Measurements from ENCODE around the gene ZNF491. TPM values are rescaled to one million over a fixed set of nuclear protein-coding genes. Genes with fewer than 3 reads are reported as not detected.
"Not testable (repeated sequence)": the region's sequence is repeated elsewhere in the genome, so short reads cannot be mapped to it uniquely, and the experiment has no call there.

Gene ZNF491
- total RNA-seq, 1 donor from 2014 or later, result 0.82 TPM

DNA sequence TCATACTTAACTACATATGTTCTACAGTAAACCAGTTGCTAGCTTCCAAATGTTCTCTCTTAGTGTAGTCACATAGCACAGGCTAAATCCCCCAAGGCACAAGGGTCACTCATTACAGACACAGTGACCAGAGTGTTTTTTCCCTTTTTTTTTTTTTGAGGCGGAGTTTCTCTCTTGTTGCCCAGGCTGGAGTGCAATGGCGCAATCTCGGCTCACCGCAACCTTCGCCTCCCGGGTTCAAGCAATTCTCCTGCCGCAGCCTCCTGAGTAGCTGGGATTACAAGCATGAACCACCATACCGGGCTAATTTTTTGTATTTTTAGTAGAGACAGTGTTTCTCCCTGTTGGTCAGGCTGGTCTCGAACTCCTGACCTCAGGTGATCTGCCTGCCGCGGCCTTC lies 21.7 kb upstream of the ZNF491 start:
- DNase-seq (ENCODE audit: low spot score); H3K4me3 Mint-ChIP-seq (ENCODE audit: low read depth); intact Hi-C loops (cut with micrococcal nuclease); H3K4me1 Mint-ChIP-seq (ENCODE audit: low read depth); H3K27ac Mint-ChIP-seq; H3K27me3 Mint-ChIP-seq (ENCODE audit: low read depth): not testable (repeated sequence)
- Mint-ChIP-seq H3K9me3 (peaks cover 85% of the 10 kb centered on the region), H3K36me3 (ENCODE audit: low read depth) (peaks cover 81% of the 10 kb centered on the region)

DNA sequence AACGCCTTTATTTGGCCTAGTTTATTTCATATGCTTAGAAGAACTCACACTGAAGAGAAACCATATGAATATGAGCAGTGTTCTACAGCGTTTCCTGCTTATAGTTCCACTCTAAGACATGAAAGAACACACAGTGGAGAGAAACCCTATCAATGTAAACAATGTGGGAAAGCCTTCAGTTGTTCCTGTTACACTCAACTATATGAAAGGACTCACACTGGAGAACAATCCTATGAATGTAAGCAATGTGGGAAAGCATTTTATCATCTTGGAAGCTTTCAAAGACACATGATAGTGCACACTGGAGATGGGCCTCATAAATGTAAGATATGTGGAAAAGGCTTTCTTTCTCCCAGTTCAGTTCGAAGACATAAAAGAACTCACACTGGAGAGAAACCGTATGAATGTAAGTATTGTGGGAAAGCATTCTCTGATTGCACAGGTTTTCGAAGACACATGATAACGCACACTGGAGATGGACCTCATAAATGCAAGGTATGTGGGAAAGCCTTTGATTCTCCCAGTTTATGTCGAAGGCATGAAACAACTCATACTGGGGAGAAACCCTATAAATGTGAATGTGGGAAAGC lies 17.8 kb upstream of the ZNF491 start:
- Mint-ChIP-seq H3K36me3 (ENCODE audit: low read depth) (peaks cover 80% of the 10 kb centered on the region), H3K4me1 (ENCODE audit: low read depth) (no peaks in the 10 kb centered on the region), H3K9me3 (peaks cover 83% of the 10 kb centered on the region), H3K27ac (no peak overlapping the region), H3K27me3 (ENCODE audit: low read depth) (no peaks in the 10 kb centered on the region), H3K4me3 (ENCODE audit: low read depth) (no peak overlapping the region)
- no peak for DNase-seq (ENCODE audit: low spot score)
- intact Hi-C loops (cut with micrococcal nuclease), result no loop called here

GRCh38 chr19:11781295-11782057 lies 16.8 kb upstream of the ZNF491 start:
- intact Hi-C loops (cut with micrococcal nuclease), result no loop called here
- H3K9me3 Mint-ChIP-seq, result peaks cover 81% of the 10 kb centered on the region
- no peak overlapping the region for H3K27ac Mint-ChIP-seq
- no peaks in the 10 kb centered on the region for H3K27me3 Mint-ChIP-seq (ENCODE audit: low read depth)
- no peaks in the 10 kb centered on the region for H3K4me1 Mint-ChIP-seq (ENCODE audit: low read depth)
- H3K36me3 Mint-ChIP-seq (ENCODE audit: low read depth), result peaks cover 74% of the 10 kb centered on the region
- no peak overlapping the region for H3K4me3 Mint-ChIP-seq (ENCODE audit: low read depth)
- no peak for DNase-seq (ENCODE audit: low spot score)

DNA sequence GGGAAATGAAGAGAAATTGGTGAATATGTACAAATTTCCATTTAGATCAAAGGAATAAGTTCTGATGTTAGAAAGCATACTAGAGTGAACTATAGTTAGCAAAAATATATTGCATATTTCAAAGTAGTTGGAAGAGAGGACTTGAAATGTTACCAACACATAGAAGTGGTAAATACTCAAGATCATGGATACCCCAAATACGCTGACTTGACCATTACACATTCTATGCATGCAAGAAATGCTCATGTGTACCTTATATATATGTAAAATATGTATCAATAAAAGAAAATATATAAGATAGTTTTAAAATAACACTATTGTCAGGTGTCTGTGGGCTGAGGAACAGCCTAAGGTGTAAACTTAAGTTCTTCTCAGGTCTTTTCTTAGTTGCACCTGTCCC lies 14.6 kb upstream of the ZNF491 start:
- Mint-ChIP-seq H3K36me3 (ENCODE audit: low read depth) (peaks cover 56% of the 10 kb centered on the region), H3K4me1 (ENCODE audit: low read depth) (no peaks in the 10 kb centered on the region), H3K27ac (no peak overlapping the region), H3K9me3 (peaks cover 77% of the 10 kb centered on the region), H3K4me3 (ENCODE audit: low read depth) (no peak overlapping the region), H3K27me3 (ENCODE audit: low read depth) (no peaks in the 10 kb centered on the region)
- no peak for DNase-seq (ENCODE audit: low spot score)
- intact Hi-C loops (cut with micrococcal nuclease), result no loop called here

DNA sequence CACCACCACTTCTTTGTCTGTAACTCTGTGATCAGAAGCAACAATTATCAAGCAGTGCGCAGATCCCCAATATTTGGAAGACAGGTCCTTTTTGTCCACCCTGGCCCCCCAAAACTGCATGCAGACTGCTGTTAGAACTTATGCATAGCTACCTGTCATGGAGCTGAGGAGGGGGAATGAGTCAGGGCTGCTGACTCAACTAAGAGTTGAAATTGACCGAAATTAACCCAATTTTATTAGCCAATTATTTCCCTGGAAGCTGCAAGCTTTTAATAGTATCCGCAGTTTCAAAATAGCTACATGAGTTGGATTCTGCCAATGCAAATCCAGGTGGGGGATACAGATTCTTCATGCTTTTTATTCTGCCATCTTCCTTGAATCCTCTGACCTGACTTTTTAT lies 14.0 kb upstream of the ZNF491 start:
- Mint-ChIP-seq H3K4me1 (ENCODE audit: low read depth) (no peaks in the 10 kb centered on the region), H3K27ac (no peak overlapping the region), H3K4me3 (ENCODE audit: low read depth) (no peak overlapping the region), H3K36me3 (ENCODE audit: low read depth) (peaks cover 51% of the 10 kb centered on the region), H3K27me3 (ENCODE audit: low read depth) (no peaks in the 10 kb centered on the region), H3K9me3 (peaks cover 80% of the 10 kb centered on the region)
- intact Hi-C loops (cut with micrococcal nuclease), result no loop called here
- no peak for DNase-seq (ENCODE audit: low spot score)

GRCh38 chr19:11787536-11787935 lies 10.8 kb upstream of the ZNF491 start:
- H3K27me3 Mint-ChIP-seq (ENCODE audit: low read depth), result no peaks in the 10 kb centered on the region
- intact Hi-C loops (cut with micrococcal nuclease), result no loop called here
- H3K9me3 Mint-ChIP-seq, result peaks cover 73% of the 10 kb centered on the region

DNA sequence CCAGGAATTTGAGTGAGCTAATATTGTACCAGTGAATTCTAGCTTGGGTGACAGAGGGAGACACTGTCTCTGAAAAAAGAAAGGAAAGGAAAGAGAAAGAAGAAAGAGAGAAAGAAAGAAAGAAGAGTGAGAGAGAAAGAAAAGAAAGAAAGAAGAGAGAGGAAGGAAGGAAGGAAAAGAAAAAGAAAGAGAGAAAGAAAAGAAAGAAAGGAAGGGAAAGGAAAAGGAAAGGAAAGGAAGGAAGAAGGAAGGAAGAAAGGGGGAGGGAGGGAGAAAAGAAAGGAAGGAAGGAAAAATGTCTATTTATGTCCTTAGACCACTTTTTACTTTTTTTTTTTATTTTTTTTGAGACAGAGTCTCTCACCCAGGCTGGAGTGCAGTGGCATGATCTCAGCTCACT lies 5.4 kb upstream of the ZNF491 start:
- intact Hi-C loops (cut with micrococcal nuclease), result no loop called here
- no peak overlapping the region for H3K4me3 Mint-ChIP-seq (ENCODE audit: low read depth)

More at GRCh38 chr19:11787536-11787935, 10.8 kb upstream of the ZNF491 start:
- Mint-ChIP-seq H3K27ac (no peak overlapping the region), H3K4me1 (ENCODE audit: low read depth) (no peaks in the 10 kb centered on the region), H3K4me3 (ENCODE audit: low read depth) (no peak overlapping the region), H3K36me3 (ENCODE audit: low read depth) (peaks cover 26% of the 10 kb centered on the region)
- DNase-seq (ENCODE audit: low spot score), result no peak

GRCh38 chr19:11797491-11797890 lies 832 bp upstream of the ZNF491 start:
- Mint-ChIP-seq H3K4me3 (ENCODE audit: low read depth) (peak overlapping the region; percentile 59), H3K9me3 (peaks cover 11% of the 10 kb centered on the region), H3K27me3 (ENCODE audit: low read depth) (peaks cover 4% of the 10 kb centered on the region), H3K36me3 (ENCODE audit: low read depth) (no peaks in the 10 kb centered on the region), H3K27ac (no peak overlapping the region), H3K4me1 (ENCODE audit: low read depth) (peaks cover 9% of the 10 kb centered on the region)
- intact Hi-C loops (cut with micrococcal nuclease), result loop anchor here (1.0 kb wide), 2 partner anchors 127 to 344 kb away; no protein-coding TSS in a partner anchor
- peak; percentile 68 for DNase-seq (ENCODE audit: low spot score)

More for the DNA sequence above, 5.4 kb upstream of the ZNF491 start:
- DNase-seq (ENCODE audit: low spot score), result no peak
- peaks cover 4% of the 10 kb centered on the region for H3K27me3 Mint-ChIP-seq (ENCODE audit: low read depth)
- H3K9me3 Mint-ChIP-seq, result peaks cover 35% of the 10 kb centered on the region
- H3K36me3 Mint-ChIP-seq (ENCODE audit: low read depth), result no peaks in the 10 kb centered on the region
- peaks cover 7% of the 10 kb centered on the region for H3K4me1 Mint-ChIP-seq (ENCODE audit: low read depth)
- H3K27ac Mint-ChIP-seq, result no peak overlapping the region

- intact Hi-C loops (cut with micrococcal nuclease), result no loop called here
- H3K4me1 Mint-ChIP-seq (ENCODE audit: low read depth), result no peaks in the 10 kb centered on the region
- DNase-seq (ENCODE audit: low spot score), result no peak
- peaks cover 55% of the 10 kb centered on the region for H3K9me3 Mint-ChIP-seq
- no peak overlapping the region for H3K27ac Mint-ChIP-seq
- no peaks in the 10 kb centered on the region for H3K27me3 Mint-ChIP-seq (ENCODE audit: low read depth)
- H3K4me3 Mint-ChIP-seq (ENCODE audit: low read depth), result no peak overlapping the region
- H3K36me3 Mint-ChIP-seq (ENCODE audit: low read depth), result peaks cover 26% of the 10 kb centered on the region
Observed at GRCh38 chr19:11806354-11807098, 8.2 kb downstream of the ZNF491 start.

DNA sequence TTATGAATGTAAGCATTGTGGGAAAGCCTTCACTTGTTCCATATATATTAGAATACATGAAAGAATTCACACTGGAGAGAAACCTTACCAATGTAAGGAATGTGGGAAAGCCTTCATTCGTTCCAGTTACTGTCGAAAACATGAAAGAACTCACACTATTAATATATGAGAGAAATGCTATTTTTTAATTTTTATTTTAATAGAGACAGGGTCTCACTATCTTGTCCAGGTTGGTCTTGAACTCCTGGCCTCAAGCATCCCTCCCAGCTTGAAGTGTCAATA lies 8.7 kb downstream of the ZNF491 start:
- H3K27me3 Mint-ChIP-seq (ENCODE audit: low read depth), result no peaks in the 10 kb centered on the region
- no peak overlapping the region for H3K4me3 Mint-ChIP-seq (ENCODE audit: low read depth)
- H3K27ac Mint-ChIP-seq, result no peak overlapping the region
- no peak for DNase-seq (ENCODE audit: low spot score)
- H3K4me1 Mint-ChIP-seq (ENCODE audit: low read depth), result no peaks in the 10 kb centered on the region
- H3K9me3 Mint-ChIP-seq, result peaks cover 55% of the 10 kb centered on the region
- H3K36me3 Mint-ChIP-seq (ENCODE audit: low read depth), result peaks cover 26% of the 10 kb centered on the region
- intact Hi-C loops (cut with micrococcal nuclease), result no loop called here

- Mint-ChIP-seq H3K27ac (peak overlapping the region; percentile 71), H3K4me3 (ENCODE audit: low read depth) (peak overlapping the region; percentile 88), H3K4me1 (ENCODE audit: low read depth) (peaks cover 14% of the 10 kb centered on the region), H3K27me3 (ENCODE audit: low read depth) (no peaks in the 10 kb centered on the region), H3K36me3 (ENCODE audit: low read depth) (peaks cover 48% of the 10 kb centered on the region), H3K9me3 (peaks cover 38% of the 10 kb centered on the region)
- intact Hi-C loops (cut with micrococcal nuclease), result loop anchor here (2.0 to 5.0 kb wide), 3 partner anchors 47 to 329 kb away; partner anchors contain the start of genes ZNF20 and ZNF441
- peak; percentile 9 for DNase-seq (ENCODE audit: low spot score)
Observed at GRCh38 chr19:11813703-11814028, 15.3 kb downstream of the ZNF491 start.

DNA sequence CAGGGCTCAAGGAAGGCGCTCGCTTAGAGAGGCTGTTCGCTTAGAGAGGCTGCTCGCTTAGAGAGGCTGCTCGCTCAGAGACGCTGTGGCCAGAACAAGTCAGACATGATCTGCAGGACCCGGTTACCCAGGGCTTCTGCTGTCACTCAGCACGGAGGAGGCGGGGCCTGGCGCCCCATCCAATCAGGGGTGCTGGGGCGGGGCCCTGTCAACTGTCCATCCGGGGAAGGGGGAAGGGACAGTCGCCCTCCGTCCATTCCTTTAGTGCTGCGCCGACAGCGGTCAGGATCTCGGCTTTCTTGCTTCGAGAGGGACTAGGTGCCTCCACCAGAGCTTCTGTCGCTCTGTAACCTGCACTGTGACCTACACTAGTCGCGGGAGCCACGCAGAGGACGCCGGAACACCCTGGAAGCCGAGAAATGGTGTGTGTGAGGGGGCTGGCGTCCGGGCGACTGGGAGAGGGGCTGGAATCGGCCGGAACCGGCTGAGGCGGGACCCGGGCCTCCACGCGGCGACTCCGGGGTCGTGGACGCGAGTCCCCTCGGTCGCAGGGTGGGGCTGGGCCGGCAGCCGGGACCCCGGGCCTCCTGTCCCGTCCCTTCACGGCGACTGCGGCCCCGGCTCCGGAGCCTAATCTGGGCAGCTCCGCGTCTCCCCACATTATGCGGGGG lies 15.8 kb downstream of the ZNF491 start, which contains the start of gene ZNF440:
Gene ZNF440 (plus strand): TSS at position 245 of the 671 bp plus-strand sequence. CDS start 175 bp downstream, at position 420.
- intact Hi-C loops (cut with micrococcal nuclease), result loop anchor here (5.0 kb wide), 2 partner anchors 173 to 328 kb away; partner anchors contain the start of gene ZNF20
- Mint-ChIP-seq H3K36me3 (ENCODE audit: low read depth) (peaks cover 51% of the 10 kb centered on the region), H3K27ac (peak within 1 kb of the TSS; percentile 71), H3K4me3 (ENCODE audit: low read depth) (peak within 1 kb of the TSS; percentile 88), H3K27me3 (ENCODE audit: low read depth) (no peaks in the 10 kb centered on the region), H3K4me1 (ENCODE audit: low read depth) (peaks cover 14% of the 10 kb centered on the region), H3K9me3 (peaks cover 36% of the 10 kb centered on the region)
- DNase-seq (ENCODE audit: low spot score), result peak; percentile 85

All from activated T-helper 2 cell treated with anti-CD3 and anti-CD28 coated beads, Interferon-gamma antibody, Interleukin-2, Interleukin-4, amounts not matched to agents 10 μg/mL and 5 μg/mL and 100 μg/mL, durations not matched to agents 14 hours and 24 hours and 36 hours (primary cell).